ENCODE measurements around the gene TAF1D. TPM values are rescaled to one million over a fixed set of nuclear protein-coding genes. Genes with fewer than 3 reads are reported as not detected.

TAF1D gene
- 101 and 161 TPM in 2 replicates for total RNA-seq

GRCh38 chr11:93741094-93741881 is at the start of gene TAF1D, which contains the start of gene C11orf54:
Gene TAF1D, minus strand, starts transcription at chr11:93741495. Its CDS starts 2,191 bp downstream, at chr11:93739304.
Gene C11orf54, plus strand, starts transcription at chr11:93741672. Its CDS starts 5,722 bp downstream, at chr11:93747394.

GRCh38 chr11:93784145-93784934 is 43.0 kb upstream of the TAF1D start, which contains the start of gene MED17:
Gene MED17, plus strand, starts transcription at chr11:93784282. Its CDS starts 232 bp downstream, at chr11:93784514.

Small RNA genes within 50 kb of the gene (small RNA-seq; reads per million reads assigned to genes)
- gene RF00019 (ENCODE audit: low replicate concordance), result not detected
- gene RF00493 (ENCODE audit: low replicate concordance), result 36.9 reads per million, percentile 98 among the genes with 10 or more reads in this experiment
- 0.13 reads per million for gene SCARNA9 (ENCODE audit: low replicate concordance)
- gene SNORA1 (ENCODE audit: low replicate concordance), result not detected
- gene SNORA18 (ENCODE audit: low replicate concordance), result not detected
- not detected for gene SNORA25 (ENCODE audit: low replicate concordance)
- gene SNORA32 (ENCODE audit: low replicate concordance), result not detected
- gene SNORA40 (ENCODE audit: low replicate concordance), result not detected
- gene SNORA8 (ENCODE audit: low replicate concordance), result not detected
- gene SNORD5 (ENCODE audit: low replicate concordance), result not detected
- 3,791 reads per million, percentile 100 among the genes with 10 or more reads in this experiment for gene SNORD6 (ENCODE audit: low replicate concordance)

Other genes starting within 250 kb of the TAF1D start
- gene SMCO4, start 198.1 kb downstream of the TAF1D start, total RNA-seq, result 2.7 and 11.4 TPM in 2 replicates
- gene CEP295, start 79.8 kb downstream of the TAF1D start, total RNA-seq, result 9.8 and 25.1 TPM in 2 replicates
- gene C11orf54, start 177 bp upstream of the TAF1D start, total RNA-seq, result 12.0 and 23.2 TPM in 2 replicates
- gene MED17, start 42.8 kb upstream of the TAF1D start, total RNA-seq, result 25.4 and 43.4 TPM in 2 replicates
- gene VSTM5, start 109.1 kb upstream of the TAF1D start, total RNA-seq, result under 0.01 and 0.29 TPM in 2 replicates